HG02852 (cell line): ENCODE measurements around the gene ARFGAP3.

Experiments
- ATAC-seq: cut with Tn5 transposase; IDR thresholded peaks from one replicate; pipeline ENCODE4 v1.9.1; 2021; ENCODE audit warnings: mild to moderate bottlenecking, moderate library complexity; ENCODE audit not compliant: unreplicated experiment

Gene ARFGAP3

GRCh38 chr22:42865536-42865935 is 8.5 kb upstream of the ARFGAP3 start:
- ATAC-seq = no peak

DNA sequence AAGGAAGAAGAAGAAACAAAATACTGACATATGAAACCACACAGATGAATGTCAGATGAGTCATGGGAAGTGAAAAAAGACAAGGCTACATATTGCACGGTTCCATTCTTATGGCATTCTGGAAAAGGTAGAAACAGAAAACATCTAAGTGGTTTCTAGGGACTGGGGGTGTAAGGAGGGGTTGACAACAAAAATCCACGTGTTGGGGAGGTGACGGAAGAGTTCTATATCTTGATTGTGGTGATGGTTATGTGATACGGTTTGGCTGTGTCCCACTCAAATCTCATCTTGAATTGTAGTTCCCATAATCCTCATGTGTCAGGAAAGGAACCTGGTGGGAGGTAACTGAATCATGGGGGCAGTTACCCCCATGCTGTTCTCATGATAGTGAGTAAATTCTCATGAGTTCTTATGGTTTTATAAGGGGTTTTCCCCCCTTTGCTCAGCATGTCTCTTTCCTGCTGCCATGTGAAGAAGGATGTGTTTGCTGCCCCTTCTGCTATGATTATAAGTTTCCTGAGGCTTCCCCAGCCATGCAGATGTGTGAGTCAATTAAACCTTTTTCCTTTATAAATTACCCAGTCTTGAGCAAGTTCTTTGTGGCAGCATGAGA is 6.4 kb upstream of the ARFGAP3 start:
- ATAC-seq = no peak

- no peak for ATAC-seq
Observed at GRCh38 chr22:42862045-42862734, 5.1 kb upstream of the ARFGAP3 start.

GRCh38 chr22:42860968-42861367 is 3.9 kb upstream of the ARFGAP3 start:
- ATAC-seq = no peak

- ATAC-seq = no peak
Observed at GRCh38 chr22:42857845-42858481, 890 bp upstream of the ARFGAP3 start.

- ATAC-seq = peak; percentile 32
Observed at GRCh38 chr22:42856179-42856864, 751 bp downstream of the ARFGAP3 start.

DNA sequence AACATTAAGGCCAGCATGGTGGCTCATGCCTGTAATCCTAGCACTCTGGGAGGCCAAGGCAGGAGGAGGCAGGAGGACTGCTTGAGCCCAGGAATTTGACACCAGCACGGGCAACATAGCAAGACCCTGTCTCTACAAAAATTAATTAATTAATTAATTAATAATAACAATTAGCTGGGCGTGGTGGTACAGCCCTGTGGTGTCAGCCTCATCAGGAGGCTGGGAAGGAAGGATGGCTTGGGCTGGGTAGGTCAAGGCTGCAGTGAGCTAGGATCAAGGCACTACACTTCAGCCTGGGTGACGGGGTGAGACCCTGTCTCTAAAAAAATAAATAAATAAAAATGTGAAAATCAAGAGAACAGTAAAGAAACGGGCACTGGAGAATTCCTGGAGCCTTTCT is 1.4 kb downstream of the ARFGAP3 start:
- no peak for ATAC-seq

DNA sequence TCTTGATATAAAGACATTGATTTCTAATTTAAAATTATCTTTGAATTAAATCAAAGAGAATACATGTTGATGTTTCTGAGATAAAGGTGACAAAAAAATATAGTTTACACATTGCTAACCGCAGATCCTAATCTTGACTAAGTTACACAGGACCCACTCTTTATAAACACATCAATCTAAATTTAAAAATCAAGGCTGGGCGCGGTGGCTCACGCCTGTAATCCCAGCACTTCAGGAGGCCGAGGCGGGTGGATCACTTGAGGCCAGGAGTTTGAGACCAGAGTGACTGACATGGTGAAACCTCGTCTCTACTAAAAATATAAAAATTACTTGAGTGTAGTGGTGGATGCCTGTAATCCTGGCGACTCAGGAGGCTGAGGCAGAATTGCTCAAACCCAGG is 1.9 kb downstream of the ARFGAP3 start:
- ATAC-seq = no peak

DNA sequence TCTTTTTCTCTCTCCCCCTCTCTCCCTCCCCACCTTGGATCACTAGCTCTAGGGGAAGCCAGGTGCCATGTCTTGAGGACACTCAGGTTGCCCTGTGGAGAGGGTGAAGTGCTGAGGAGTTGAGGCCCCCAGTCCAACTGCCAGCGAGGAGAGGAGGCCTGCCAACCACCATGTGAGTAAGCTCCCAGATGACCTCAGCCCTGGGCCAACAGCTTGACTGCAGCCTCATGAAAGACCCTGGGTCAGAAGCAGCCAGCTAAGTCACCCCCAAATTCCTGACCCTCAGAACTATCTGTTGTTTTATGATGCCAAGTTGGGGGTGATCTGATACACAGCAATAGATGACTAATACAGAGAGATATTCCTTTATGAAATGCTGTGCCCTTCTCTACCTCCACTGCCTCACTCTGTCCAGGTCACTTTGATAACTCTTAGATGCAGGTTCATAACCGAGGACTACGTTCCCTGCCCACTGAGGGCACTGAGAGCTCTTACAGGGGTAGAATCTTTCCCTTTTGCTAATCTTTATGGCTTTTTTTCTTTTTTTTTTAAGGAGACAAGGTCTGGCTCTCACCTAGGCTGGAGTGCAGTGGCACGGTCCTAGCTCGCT is 8.0 kb downstream of the ARFGAP3 start:
- no peak for ATAC-seq

GRCh38 chr22:42847110-42847509 is 10.0 kb downstream of the ARFGAP3 start:
- no peak for ATAC-seq

- ATAC-seq = no peak
Observed at GRCh38 chr22:42844756-42845155, 12.3 kb downstream of the ARFGAP3 start.

DNA sequence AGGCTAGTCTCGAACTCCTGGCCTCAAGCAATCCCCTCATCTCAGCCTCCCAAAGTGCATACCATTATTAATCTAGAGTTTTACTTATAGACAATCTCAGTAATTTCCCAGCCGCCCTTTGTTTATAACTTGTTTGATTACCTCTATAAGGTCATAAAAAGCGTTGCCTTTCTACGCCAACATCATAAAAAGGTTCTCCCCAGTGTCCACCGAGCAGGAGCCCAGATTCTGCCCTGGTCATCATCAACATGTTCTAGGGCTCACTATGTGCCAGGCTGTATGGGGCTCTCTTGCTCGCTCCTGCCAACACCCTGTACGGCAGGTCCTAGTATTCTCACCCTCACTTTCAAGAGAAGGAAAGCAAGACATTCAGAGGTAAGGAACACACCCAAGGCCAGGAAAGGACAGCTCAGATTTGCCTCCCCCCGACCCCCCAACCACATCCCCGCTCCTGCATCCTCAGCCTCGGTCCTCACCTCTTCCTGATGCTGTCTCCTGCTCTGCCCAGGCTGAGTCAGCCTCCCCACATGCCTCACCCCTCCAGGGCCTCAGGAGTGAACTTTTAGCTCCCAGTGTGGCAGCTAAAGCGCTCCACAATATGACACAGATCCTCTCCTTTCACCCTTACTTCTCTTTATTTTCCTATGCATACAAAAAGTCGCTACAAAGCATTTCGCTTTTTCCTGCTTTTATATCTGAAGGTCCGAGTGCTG is 14.3 kb downstream of the ARFGAP3 start:
- ATAC-seq = no peak

DNA sequence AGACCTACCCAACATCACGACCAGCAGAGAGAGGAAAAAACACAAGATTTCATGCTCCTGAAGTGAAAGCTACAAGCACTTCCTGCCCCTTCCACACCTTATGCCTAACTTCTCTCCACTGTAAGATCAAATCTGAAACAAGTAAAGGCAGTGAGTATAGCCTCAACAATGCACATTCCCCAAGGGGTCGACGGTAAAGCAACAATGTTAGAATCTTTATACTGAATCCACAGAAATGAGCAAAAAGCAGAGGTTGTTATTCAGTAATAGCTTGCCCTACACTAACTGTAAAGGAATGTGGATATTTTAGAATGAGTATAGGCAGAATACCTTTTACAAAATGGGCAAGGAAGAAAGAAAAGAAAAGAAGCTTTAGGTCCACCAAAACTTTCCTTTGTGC is 15.6 kb downstream of the ARFGAP3 start:
- no peak for ATAC-seq

DNA sequence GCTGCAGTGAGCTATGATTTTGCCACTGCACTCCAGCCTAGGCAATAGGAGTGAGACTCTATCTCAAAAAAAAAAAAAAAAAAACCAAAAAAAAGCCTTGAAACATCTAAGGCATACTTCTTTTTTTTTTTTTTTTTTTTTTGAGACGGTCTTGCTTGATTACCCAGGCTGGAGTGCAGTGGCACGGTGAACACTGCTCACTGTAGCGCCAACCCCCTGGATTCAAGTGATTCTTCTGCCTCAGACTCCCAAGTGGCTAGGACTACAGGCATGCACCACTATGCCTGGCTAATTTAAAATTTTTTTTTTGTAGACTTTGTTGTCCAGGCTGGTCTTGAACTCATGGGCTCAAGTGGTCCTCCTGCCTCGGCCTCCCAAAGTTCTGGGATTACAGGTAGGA is 19.5 kb downstream of the ARFGAP3 start:
- no peak for ATAC-seq

- ATAC-seq = no peak
Observed at GRCh38 chr22:42836026-42836425, 21.0 kb downstream of the ARFGAP3 start.

- no peak for ATAC-seq
Observed at GRCh38 chr22:42834177-42834949, 22.7 kb downstream of the ARFGAP3 start.

DNA sequence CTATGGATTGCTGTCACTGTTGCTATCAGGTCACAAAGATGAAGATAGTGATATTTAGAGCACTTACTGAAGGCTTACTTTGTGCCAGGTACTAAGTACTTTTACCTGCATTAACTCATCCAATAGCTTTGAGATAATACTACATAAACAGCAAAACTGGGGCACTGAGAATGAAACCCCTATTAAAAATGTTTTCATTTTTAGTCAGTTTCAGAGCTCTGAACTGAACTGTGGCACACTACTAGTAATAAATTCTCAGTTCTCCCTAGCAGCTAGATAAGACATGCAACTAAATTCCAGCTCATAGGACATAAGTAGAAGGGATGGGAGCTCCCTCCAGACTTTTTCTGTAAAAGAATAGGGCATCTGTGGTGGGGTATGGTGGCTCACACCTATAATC is 24.0 kb downstream of the ARFGAP3 start:
- no peak for ATAC-seq

DNA sequence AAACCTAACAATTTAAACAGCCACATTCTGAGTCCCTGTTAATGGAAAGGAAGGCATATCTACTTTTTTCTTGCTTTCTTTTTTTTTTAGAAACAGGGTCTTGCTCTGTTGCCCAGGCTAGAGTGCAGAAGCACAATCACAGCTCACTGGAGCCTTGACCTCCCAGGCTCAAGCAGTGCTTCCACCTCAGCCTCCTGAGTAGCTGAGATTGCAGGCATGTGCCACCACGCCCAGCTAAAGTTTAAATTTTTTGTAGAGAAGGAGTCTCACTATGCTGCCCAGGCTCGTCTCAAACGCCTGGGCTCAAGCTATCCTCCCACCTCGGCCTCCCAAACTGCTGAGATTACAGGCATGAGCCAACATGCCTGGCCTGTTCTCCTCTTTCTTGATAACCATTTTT is 25.4 kb downstream of the ARFGAP3 start:
- no peak for ATAC-seq

- ATAC-seq = no peak
Observed at GRCh38 chr22:42830161-42830560, 26.9 kb downstream of the ARFGAP3 start.

DNA sequence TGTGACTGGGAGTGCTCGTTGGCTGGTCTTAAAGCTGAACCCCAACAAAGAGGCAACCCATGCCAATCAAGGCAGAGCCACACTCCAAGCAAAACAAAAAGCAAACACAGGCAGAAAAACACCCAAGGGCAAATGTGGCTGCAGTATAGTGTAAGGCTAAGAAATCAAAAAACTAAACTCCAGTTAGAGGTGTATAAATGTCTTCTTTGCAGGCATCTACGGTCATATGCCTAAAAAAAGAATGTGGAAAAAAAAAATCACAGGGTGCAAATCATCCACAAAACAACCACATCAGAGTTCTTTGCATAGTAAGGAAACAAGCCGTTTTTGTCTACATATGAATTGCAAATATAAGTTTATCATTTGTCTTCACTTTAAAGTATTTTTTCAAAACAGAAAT is 27.8 kb downstream of the ARFGAP3 start:
- ATAC-seq = no peak
